WTC11 (cell line): ENCODE measurements around the gene HRH3.

ENCODE experiments used
- ZNF263 ChIP-seq: sonication (generic); formaldehyde crosslinking; IDR thresholded peaks from 2 replicates; pipeline ENCODE4 v1.8.1; 2022; ENCODE audit warnings: low read depth, mild to moderate bottlenecking, moderate library complexity, missing genetic modification reagents
- TF ChIP-seq, protein P1 (sequence below): sonication (generic); formaldehyde crosslinking; IDR thresholded peaks from 2 replicates; pipeline ENCODE4 v1.8.1; 2022; ENCODE audit warnings: mild to moderate bottlenecking, missing genetic modification reagents, moderate library complexity, borderline replicate concordance
- TF ChIP-seq, protein P2 (sequence below): sonication (generic); formaldehyde crosslinking; IDR thresholded peaks from 2 replicates; pipeline ENCODE4 v1.8.0; 2022; ENCODE audit warnings: mild to moderate bottlenecking, missing genetic modification reagents

DNA sequence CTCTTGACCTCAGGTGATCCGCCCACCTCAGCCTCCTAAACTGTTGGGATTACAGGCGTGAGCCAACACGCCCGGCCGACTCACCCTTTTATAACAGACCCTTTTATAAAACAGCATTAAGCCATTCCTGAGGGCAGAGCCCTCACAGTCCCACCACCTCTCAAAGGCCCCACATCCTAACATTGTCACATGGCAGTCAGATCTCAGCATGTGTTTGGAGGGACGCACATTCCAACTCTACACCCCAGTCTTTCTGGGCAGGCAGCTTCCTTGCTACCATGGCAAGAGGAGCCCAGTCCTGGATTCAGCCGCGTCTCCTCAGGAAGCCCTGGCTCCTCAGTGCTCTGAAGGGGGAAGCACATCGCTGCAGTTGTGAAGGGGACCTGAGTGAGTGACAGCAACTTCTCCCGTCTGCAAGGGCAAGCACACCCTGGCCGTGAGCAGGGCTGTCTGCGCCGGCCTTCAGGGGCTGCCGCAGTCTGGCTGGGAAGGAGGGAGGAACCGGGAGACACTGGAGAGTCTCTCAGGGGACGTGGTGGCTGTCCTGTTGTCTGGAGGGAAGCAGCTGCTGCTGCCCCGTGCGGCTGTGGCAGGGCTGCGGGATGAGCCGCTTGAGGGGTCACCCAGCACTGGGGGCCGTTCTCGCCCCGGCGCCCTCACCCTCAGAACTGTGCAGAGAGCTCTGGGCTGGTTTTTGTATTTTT lies 34.1 kb upstream of the HRH3 start:
- TF ChIP-seq, protein P1, sequence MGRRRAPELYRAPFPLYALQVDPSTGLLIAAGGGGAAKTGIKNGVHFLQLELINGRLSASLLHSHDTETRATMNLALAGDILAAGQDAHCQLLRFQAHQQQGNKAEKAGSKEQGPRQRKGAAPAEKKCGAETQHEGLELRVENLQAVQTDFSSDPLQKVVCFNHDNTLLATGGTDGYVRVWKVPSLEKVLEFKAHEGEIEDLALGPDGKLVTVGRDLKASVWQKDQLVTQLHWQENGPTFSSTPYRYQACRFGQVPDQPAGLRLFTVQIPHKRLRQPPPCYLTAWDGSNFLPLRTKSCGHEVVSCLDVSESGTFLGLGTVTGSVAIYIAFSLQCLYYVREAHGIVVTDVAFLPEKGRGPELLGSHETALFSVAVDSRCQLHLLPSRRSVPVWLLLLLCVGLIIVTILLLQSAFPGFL (CRISPR knock-in tag) = no peak
- TF ChIP-seq ZNF263 (CRISPR knock-in tag) = no peak
- TF ChIP-seq, protein P2, sequence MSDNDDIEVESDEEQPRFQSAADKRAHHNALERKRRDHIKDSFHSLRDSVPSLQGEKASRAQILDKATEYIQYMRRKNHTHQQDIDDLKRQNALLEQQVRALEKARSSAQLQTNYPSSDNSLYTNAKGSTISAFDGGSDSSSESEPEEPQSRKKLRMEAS = no peak
